ENCODE measurements around the gene KRTAP4-11.
A peak's percentile ranks its signal among the peaks of the same experiment; 100 is the strongest.

KRTAP4-11 gene

DNA sequence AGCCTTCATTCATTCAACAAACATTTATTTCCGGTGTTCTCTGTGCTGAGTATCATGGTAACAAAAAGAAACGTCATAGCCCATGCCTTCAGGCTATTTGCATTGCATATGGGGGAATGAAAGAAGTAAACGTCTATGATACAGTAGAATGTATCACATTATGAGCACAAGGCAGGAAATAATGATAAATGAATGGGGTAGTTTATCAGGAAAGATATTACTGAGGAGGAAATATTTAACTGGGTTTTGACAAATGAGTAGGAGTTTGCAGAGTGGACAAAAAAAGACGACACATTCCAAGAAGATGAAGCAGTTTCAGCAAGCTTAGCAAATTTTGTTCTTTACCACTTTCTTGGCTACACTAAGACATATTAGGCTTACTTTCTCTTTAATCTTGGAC, 35.5 kb downstream of the KRTAP4-11 start:
- no peak for DNase-seq (ENCODE audit: low read depth)
- no peak overlapping the region for H3K4me3 ChIP-seq (ENCODE audit: control insufficient read depth, low read depth, low read length)
- TF ChIP-seq, protein P1, sequence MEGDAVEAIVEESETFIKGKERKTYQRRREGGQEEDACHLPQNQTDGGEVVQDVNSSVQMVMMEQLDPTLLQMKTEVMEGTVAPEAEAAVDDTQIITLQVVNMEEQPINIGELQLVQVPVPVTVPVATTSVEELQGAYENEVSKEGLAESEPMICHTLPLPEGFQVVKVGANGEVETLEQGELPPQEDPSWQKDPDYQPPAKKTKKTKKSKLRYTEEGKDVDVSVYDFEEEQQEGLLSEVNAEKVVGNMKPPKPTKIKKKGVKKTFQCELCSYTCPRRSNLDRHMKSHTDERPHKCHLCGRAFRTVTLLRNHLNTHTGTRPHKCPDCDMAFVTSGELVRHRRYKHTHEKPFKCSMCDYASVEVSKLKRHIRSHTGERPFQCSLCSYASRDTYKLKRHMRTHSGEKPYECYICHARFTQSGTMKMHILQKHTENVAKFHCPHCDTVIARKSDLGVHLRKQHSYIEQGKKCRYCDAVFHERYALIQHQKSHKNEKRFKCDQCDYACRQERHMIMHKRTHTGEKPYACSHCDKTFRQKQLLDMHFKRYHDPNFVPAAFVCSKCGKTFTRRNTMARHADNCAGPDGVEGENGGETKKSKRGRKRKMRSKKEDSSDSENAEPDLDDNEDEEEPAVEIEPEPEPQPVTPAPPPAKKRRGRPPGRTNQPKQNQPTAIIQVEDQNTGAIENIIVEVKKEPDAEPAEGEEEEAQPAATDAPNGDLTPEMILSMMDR (IDR thresholded peaks at IDR 0.05; ENCODE audit: control insufficient read depth, insufficient read depth, low read depth, low read length, missing control alignments), result no peak

DNA sequence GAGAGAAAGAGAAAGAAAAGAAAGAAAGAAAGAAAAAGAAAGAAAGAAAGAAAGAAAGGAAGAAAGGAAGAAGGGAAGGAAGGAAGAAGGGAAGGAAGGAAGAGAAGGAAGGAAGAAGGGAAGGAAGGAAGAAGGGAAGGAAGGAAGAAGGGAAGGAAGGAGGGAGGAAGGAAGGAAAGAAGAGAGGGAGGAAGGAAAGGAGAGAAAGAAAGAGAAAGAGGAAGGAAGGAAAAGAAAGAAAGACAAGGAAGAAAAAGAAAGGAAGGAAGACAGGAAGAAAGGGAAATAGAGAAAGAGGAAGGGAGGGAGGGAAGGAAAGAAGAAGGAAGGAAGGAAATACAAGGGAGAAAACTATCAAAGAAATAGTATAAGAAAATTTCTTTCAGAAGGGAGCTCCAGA, 41.4 kb downstream of the KRTAP4-11 start:
- TF ChIP-seq, protein P1 (IDR thresholded peaks at IDR 0.05; ENCODE audit: control insufficient read depth, insufficient read depth, low read depth, low read length, missing control alignments), result no peak
- no peak overlapping the region for H3K4me3 ChIP-seq (ENCODE audit: control insufficient read depth, low read depth, low read length)
- DNase-seq (ENCODE audit: low read depth), result no peak

DNA sequence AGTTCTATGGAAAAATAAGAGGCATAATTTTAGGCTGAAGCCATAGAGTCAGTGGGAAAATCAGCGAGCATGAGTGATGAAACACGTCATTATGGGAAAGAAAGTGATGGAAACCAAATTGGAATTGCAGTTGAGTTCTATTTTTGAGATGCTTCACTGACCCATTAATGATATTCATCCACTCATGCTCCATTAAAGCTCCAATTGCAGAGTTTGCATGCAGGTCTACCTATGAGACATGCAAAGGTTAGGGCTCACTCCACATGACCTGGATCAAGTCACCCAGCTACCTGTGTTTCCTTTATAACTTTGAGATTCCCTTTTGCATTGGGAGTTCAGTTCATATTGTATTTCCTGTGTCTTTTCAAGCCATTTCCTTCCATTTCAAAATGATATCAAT, 44.5 kb downstream of the KRTAP4-11 start:
- H3K4me3 ChIP-seq (ENCODE audit: control insufficient read depth, low read depth, low read length), result no peak overlapping the region
- DNase-seq (ENCODE audit: low read depth), result no peak
- TF ChIP-seq, protein P1 (IDR thresholded peaks at IDR 0.05; ENCODE audit: control insufficient read depth, insufficient read depth, low read depth, low read length, missing control alignments), result no peak

DNA sequence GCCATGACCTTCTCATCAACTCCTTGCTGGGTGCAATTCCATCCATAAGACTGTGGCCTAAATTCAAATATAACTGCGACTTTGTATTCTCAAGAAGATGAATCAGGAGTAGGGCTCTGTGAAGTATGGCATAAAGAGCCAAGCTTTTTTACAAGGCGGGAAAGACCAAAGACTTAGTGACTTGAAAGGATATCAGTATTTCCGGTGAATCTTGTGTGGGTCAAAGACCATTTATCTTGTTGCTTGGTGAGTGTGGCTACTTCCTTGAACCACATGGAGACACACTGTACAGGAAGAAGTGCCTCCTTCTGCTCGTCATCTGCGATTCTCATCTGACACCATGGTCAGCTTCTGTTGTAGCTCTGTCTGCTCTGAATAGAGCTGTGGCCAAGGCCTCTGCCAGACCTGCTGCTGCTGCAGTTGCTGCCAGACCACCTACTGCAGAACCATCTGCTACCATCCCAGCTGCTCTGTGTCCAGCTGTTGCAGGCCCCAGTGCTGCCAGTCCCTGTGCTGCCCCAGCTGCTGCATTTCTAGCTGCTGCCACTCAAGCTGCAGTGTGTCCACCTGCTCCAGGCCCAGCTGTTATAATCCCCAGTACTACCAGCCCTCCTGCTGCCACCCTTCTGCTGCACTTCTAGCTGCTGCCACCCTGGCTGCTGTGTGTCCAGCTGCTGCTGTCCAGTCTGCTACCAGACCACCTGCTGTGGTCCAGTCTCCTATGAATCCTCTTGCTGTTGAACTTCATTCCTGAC, 46.4 kb downstream of the KRTAP4-11 start:
- no peak overlapping the region for H3K4me3 ChIP-seq (ENCODE audit: control insufficient read depth, low read depth, low read length)
- TF ChIP-seq, protein P1 (IDR thresholded peaks at IDR 0.05; ENCODE audit: control insufficient read depth, insufficient read depth, low read depth, low read length, missing control alignments), result no peak
- DNase-seq (ENCODE audit: low read depth), result no peak

DNA sequence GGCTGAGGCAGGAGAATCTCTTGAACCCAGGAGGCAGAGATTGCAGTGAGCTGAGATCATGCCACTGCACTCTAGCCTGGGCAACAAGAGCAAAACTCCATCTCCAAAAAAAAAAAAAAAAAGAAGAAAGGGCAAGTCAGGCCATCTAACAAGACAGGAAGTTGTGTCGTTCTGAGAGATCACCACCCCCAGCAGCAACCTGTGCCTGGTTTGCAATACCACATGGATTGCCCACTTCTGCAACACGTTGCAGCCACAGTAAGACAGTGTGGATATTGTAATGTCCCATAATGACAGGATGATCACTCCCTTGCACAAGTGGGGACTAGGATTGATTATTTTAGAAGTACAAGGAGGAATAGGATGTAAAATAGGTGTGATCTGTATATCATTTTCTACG, 49.1 kb downstream of the KRTAP4-11 start:
- TF ChIP-seq, protein P1 (IDR thresholded peaks at IDR 0.05; ENCODE audit: control insufficient read depth, insufficient read depth, low read depth, low read length, missing control alignments), result no peak
- no peak overlapping the region for H3K4me3 ChIP-seq (ENCODE audit: control insufficient read depth, low read depth, low read length)
- no peak for DNase-seq (ENCODE audit: low read depth)

DNA sequence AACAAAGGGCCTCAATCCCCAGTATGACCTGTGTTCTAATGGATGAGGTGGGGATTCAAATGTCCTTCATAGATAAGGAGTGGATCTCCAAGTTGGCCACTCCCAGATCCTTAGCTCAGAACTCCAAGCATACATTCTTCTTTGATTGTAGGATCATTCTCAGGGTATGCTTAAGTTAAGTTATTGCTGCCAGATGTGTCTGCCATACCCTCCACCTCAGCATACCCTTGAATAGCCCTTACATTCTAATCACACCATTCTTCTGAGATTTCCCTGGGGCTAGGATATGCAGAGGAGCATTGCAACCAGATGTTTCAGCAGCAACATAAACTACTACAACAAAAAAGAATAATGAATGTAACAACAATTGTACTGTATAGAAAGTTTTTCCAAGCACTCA, 50.9 kb downstream of the KRTAP4-11 start:
- H3K4me3 ChIP-seq (ENCODE audit: control insufficient read depth, low read depth, low read length), result no peak overlapping the region
- peak; percentile 61 for DNase-seq (ENCODE audit: low read depth)
- TF ChIP-seq, protein P1 (IDR thresholded peaks at IDR 0.05; ENCODE audit: control insufficient read depth, insufficient read depth, low read depth, low read length, missing control alignments), result no peak

Measured in AG09309 (cell line).